Stimulated activated CD8-positive, alpha-beta memory T cell treated with anti-CD3 and anti-CD28 coated beads, Interleukin-12 subunit alpha, Interleukin-12 subunit beta, amount 100 ng/mL, for 24 hours (primary cell): ENCODE results near the gene PARP8.

ENCODE experiments used
- DNase-seq: peaks from one replicate; pipeline ENCODE4 v3.0.0-alpha.2; 2020; ENCODE audit errors: extremely low read depth

PARP8 gene

DNA sequence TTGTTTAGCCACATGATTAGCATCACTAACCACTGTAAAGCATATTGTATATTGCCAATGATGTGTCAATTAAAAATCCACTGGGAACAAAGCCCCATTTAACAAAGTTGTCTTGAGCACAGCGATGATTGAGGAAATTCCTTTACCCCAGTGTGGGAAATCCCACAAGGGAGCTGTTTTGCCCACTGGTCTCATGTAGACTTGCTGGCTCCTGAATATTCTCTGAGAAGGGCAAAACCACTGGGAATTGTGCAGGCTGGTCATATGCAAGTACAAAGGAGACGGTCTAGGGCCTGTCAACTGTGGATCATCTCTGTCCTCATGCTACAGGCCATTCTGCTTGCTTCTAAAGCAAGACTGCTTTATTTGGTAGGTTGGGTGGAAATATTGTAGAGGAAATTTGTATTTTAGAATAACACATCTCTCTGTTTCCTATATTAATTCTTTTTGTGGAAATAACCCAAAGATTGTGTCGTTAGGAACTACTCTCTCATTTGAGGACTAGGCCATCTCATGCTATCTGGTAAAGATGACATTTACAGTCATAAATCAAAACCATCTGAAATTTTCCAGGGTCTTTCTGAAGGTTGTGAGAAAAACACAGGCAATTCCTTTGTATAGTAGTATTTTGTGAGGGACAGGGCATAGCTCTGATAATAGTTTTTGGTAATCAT, 60.2 kb downstream of the PARP8 start:
- DNase-seq: no peak

DNA sequence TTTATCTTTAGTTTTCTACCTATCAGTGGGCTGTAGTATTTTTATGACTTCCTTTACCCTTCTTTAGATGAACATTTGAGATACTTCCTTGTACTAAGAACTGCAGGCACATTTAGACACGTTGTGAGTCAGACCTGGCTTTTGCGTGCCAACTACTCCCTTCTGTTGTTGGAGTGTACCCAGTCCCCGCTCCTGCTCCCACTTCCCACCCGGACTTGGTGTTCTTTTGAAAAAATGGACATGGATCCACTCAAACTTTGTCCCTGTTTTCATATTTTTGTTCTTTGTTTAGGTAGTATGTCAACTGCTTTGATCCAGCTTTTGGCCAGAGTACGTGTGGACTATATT, 60.7 kb downstream of the PARP8 start:
- DNase-seq: no peak

DNA sequence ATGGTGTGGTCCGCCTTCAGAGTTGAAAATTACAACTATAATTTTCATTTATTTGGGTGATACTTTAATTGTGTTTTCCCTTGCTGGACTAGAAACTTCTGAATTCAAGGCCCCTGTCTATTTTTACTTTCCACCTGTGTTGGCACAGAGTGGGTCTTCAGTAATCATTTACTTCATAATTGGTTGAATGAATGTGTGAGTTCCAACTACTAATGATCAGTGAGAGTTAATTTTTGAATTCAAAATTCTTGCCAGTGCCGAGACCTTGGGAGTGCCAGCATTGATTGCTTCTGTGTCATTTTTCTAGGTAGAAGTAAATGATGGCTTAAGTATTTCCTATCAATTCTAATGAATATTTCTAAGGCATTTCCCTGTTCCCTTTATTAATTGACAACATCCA, 61.4 kb downstream of the PARP8 start:
- DNase-seq: no peak

DNA sequence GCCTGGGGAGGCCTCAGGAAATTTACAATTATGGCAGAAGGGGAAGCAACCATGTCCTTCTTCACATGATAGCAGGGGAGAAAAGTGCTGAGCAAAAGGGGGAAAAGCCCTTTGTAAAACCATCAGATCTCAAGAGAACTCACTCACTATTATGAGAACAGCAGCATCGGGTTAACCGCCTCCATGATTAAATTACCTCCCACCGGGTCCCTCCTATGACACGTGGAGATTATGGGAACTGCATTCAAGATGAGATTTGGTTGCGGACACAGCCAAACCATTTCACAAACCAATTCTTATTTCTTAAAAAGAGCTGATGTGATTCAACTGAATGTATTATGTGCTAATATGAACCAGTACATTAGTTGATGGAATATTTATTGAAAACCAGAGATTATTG, 63.9 kb downstream of the PARP8 start:
- no peak for DNase-seq

DNA sequence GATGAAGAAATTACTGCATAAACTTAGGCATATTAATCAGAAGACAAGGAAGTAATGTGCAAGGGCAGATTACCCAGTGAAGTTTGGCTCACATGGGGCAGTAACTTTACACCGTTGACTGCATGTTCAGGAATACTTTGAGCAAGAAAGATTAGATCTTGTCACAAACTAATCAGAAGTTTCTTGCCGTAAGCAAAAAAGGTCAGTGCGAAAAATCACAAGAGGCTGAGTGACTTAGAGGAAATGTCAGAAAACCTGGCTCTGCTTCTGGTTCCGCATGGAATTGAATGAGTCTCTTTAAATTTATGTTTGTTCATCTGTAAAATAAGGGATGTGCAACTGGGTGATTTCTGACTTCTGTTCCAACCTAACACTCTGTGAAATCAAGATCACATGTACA, 64.4 kb downstream of the PARP8 start:
- DNase-seq: no peak

DNA sequence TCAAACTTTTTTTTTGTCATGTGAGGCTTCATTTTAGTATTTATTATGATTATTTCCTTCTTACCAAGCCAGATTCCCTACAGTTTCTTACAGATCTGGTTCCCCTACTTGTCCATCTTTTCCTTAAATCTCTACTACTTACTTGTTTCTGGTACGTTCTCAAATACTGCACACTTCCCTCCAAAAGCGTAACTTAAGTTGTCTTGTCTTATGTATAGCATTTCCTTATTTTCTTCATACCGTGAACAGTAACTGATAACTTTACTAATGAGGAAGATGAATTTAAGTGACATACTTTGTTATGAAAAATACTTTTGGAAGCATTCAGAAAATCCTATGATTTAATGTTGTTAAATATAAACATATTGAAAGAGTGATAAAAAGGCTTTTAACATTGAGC, 67.3 kb downstream of the PARP8 start:
- DNase-seq: no peak

DNA sequence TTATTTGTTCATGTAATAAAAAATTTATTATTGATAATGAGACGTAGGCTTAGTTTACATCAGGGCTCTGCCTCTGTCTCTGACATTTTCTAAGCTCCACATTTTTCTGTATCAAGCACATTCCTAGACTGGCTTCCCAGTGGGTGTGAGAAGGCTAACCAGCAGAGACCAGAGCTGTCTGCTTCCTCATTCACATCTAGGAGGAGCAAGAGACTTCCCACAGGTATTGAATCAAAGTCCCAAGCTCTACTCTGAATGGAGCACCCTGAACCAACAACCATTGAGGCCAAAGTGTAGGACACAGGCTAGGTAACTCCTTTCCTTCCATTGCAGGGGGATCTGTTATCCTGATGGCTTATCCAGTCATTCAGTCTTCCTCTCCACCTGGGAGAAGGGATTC, 72.4 kb downstream of the PARP8 start:
- no peak for DNase-seq

DNA sequence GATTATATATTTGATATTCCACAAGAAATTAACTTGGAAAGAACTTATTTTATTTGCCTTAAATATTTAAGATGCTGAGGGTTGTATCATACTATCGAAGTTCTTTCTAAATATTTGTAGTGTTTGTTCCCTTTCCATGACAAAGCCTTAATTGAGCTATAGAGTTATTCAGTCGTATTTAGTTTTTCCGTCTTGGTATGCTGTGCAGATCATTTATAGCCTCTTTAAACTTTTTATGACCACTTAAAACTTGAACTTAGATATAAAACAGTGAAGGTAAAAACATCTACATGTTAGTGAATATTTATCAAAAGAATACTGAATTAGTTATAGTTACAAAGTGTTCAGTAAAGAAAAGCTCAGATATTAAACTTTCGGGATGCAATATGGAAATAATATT, 74.4 kb downstream of the PARP8 start:
- no peak for DNase-seq

DNA sequence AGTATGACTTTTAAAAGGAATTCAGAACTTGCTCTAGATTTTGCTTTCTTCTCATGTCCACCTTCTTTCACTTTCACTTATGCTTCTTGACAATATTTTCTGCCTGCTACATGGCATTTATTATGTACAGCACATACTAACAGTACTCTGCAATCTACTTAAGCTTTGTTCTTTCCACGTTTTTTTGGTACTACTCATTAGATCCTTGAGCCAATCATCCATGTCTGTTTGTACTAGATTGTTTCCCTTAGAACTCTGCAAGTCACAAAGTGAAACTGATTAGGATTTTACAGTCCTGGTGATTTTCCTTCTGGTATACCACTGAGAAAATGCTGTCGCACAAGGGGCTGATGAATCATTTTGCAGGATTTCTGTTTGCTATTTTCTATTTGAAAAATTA, 78.3 kb downstream of the PARP8 start:
- DNase-seq: no peak

DNA sequence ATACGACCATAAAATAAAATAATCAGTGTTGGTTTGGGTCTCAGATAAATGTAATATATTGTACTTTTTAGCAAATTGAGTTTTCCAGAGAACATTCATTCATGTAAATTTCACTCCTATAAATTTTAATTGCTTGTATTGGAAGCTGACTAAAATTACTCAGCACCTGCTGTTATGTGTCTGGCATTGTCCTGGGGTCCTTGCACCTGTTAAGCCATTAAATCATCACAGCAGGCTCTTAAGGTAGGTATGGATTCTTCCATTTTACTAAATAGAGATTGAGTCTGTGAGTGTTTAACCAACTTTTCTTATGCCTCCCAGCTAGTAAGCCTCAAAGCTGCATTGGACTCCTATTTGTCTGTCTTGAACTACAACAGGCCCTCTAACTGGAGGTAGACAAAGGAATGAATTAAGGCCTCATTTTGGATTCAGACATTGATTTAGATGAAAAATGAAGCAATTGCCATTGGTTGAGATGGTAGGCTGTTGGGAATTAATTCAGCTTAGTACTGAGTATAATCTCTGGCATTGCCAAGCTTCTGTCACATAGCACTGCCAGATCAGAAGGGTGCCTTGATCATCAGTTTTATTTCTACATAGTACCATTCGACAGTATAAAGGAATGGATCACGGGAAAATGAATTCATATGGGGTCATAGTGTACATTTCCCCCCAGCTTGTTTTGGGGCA, 78.9 kb downstream of the PARP8 start:
- no peak for DNase-seq

DNA sequence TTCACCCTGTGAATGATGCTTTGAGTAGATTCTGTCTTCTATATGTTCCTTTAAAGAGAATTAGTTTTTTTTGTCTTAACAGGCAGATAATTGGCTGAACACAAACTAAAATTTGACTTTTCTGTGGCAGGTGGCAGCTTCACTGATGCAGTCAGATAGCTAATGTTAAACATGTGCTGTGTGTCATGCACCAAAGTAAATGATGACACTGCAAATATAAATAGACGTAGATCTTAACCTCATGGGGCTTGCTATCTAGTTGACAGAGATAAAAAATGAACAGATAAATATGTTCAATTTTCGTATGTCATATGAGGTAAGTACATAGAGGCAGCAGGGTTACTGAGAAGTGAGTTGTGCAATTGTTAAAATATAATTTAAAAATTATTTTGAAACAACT, 82.7 kb downstream of the PARP8 start:
- no peak for DNase-seq

DNA sequence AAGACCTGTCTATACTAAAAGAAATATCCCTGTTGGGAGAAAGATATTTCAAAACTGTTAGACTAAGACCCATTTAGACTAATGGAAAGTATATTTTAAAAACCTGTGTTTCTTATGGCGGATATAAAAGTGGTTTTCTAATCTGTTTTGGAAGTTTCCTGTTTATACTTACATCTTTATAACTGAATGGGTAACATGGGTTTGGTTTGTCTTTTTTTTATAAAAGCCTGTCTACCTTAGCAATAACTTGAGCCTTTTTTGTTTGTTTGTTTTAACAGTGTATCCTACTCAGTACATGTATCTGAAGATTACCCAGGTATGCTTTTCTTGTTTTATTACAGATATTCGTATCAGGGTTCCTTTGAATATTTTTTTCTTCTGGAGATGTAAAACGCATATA, 83.4 kb downstream of the PARP8 start:
- no peak for DNase-seq

DNA sequence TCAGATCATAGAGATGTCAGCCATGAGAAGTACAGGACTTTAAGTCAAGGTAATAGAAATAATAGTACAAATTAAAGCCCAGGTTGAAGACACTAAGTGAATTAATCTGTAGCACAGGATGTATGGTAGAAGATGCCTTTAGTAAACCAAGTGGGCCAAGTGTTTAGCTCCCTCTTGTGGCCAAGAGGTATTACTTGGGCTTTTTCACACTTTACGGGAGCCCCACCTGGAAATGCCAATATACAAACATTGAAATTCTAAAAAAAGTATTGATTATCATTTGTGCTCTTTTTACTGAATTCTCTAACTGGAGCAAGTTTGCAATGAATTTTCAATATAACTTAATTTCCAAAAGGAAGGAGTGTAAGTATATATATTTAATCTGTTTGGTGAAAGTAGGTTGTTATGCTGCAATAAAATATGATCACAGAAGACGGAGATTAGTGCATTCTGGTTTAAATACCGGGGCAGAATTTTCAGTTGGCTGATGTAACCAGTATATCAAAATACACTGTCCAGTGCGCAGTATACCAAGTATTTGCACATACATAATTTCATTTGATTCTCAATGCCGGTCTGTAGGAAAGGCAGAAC, 84.7 kb downstream of the PARP8 start:
- DNase-seq: no peak

DNA sequence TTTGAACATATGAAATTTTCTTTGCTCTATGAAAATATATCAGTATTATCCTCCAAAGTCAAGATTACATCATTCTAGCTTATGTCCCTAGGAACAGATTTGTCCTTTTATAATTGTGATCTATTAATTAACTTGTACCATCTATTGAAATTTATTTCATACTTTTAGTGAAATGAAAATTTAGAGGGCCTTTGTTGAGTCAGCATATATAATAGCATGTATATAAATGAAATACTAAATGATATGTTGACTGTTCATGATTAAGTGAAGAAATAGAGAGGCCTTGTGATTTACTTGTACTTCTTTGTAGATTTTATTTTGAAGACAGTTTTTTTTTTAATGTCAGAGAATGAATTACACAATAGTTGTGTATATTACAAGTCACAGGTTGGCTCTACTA, 86.4 kb downstream of the PARP8 start:
- DNase-seq: no peak

DNA sequence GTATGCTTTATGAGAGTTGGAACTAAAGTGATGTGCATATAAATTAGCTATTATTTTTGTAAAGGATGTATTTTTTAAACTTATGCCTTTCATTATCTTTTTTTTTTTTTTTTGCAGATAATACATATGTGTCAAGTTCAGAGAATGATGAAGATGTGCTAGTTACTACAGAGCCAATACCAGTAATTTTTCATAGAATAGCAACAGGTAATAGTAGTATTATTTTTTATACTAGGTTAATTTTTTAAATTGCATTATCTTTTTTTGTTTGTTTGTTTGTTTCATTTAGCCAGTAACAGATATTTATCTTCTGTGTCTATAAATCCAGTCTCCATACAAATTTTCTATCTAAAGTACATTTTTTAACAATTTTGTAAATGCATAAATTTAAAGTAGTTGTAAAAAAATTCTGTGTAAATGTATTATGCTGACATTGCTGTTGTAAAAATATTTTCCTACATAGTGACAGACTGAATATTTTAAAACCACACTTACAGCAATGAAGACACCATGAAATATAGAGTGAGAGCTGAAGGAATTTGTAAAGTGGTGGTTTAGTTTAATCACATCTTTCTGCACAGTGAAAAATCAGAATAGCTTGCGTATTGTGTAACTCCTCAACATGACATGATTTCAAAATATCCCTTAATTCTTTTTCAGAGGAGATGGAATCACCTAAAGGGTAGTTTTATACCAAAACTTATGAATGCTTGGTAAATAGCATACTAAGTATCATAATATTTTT, 93.3 kb downstream of the PARP8 start:
- no peak for DNase-seq

DNA sequence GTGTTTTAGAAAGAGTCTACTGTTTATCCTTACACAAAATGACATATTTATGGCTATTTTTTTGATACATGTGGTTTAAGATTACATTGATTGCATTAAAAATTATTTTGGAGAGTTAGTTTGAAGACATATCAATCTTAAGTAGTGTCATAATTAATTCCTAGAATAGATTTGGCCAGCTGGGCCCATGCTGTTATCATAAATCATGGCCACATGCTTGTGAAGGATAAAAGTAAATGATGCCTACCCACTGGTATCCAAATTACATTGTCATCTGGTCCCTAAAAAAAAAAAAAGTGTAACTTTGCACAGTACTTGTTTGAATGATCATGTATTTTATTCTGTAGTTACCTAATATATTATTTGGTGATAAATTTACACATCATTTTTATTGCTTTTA, 96.9 kb downstream of the PARP8 start:
- DNase-seq: no peak

DNA sequence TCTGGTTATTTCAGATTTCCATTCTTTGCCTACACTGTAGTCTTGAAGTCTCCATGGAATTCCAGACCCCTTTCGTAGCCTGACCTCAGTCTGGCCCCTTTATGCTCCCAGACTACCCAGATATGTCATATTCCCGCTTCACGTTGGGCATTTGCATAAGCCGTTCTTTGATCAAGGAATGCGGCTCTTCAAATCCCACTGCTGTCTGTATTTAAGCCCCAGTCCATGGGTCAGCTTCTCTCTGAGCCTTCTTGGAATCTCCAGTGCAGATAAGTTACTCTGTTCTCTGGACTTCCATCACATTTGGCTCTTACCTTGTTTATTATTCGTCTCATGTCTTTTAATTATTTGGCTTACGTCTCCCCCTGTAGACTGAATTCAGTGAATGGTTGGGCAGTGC, 97.4 kb downstream of the PARP8 start:
- no peak for DNase-seq

DNA sequence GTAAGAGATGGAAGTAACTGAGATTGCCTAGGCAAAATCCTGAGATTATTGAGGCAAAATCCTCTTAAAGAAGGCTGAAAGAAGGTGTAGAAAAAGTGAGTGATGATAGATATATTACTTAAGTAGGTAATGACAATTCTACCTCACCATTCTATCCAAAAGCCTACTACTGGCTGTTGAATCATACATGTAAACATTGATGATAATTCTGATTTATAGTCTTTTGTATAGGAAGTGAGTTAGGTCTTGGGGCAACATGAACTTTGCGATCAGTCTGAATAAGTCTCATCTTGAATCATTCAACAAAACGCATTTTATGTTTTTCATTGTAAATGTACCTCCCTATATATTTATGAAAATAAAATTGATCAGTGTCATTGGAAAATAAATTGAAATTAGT, 99.6 kb downstream of the PARP8 start:
- DNase-seq: no peak

DNA sequence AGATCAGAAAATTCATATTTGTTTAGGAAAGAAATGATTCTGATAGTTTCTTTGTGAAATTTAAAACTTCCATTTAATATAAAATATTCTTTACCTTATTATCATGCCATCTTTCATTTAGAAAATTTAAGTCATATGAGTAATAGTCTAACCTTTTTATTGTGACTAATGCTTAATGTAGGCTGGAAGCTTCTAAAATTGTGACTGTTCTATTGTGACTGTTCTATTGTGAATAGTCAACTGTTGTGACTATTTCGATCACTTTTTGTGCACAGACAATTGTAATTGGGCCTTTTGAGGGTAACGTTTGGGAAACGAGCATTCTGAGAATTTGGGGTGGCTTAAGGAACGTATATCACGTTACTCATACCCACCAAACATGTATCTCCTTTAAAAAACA, 100.0 kb downstream of the PARP8 start:
- DNase-seq: no peak

DNA sequence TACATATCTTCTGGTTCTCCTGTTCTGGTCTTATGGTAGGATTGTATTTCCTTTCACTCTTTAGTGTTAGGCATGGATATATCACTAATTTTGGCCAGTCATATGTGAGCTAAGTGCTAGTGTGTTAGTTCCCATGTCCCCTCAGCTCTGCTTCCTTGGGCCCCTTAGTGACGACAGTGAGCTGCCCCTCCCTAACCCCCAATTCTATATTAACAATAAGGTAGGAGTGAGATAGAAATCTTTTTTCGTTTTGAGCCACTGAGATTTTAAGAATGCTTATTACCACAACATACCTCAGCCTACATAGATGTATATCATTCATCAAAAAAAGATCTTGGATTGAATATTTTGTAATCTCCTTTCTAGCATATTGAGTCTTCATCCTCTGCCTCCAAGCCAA, 100.5 kb downstream of the PARP8 start:
- DNase-seq: no peak

DNA sequence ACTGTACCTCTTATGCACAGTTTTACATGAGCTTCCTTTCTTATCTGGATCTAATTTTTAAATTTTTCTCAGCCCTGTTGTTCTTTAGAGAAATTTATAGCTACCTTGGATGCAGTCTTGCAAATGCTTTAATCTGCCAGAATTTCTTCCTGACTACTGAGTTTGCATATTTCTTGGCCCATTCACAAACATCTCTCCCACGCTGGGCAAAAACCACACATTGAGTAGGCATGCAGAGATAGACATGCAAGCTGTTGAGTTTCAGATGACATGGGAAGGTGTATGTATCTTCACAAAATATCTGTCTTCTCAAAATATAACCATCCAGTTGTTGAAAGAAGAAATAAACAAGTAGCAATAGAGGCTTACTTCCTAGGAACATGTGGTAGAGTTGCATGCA, 101.2 kb downstream of the PARP8 start:
- no peak for DNase-seq

DNA sequence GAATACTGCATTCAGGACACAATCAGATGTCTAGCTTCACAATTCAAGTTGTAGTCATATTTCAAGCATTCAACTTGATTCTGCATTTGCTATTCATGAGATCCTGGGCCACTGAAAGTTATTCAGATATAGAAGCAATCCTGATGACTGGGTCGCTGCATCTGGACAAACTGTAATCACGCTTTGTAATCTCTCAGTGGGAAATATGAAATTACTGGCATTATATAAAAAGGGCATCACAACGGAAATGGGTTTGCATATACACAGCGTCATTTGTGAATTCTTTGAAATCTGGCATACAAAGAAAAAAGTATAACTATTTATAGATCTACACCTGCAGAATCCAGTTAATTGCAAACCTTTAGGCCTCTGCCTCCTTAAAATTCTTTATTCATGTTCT, 102.2 kb downstream of the PARP8 start:
- DNase-seq: no peak

DNA sequence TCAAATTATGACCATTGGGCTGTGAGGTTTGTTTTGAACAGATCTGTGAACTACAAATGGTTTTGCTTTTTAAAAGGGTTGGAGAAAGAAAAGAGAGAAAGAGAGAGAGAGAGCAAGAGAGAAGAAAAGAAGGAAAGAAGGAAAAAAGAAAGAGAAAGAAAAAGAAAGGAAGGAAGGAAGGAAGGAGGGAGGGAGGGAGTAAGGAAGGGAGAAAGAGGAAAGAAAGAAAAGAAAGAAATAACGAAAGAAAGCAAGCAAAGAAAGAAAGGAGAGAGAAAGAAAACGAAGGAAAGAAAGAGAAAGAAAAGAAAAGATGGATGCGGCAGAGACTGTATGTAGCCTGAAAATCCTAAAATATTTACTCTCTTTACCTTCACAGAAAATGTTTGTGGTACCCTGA, 104.0 kb downstream of the PARP8 start:
- no peak for DNase-seq
